Mucosa of rectum (tissue), 2 donors: ENCODE data around the gene LYG1.

ENCODE experiments used
- H3K27ac ChIP-seq, 2 donors: one replicate each; pipeline ENCODE4 v1.7.0; 2013; ENCODE audit warnings: inconsistent platforms in 2 of 2, low read depth in 2 of 2, low read length in 2 of 2
- H3K27me3 ChIP-seq, 2 donors: one replicate each; pipeline ENCODE4 v1.7.0; 2013; ENCODE audit warnings: low read length in 2 of 2; ENCODE audit not compliant: control insufficient read depth in 2 of 2, insufficient read depth in 2 of 2
- H3K36me3 ChIP-seq, 2 donors: one replicate each; pipeline ENCODE4 v1.7.0; 2013; ENCODE audit warnings: low read length in 2 of 2; ENCODE audit not compliant: control insufficient read depth in 2 of 2, insufficient read depth in 2 of 2
- H3K4me1 ChIP-seq, 2 donors: one replicate each; pipeline ENCODE4 v1.7.0; 2013; ENCODE audit warnings: low read length in 2 of 2, mild to moderate bottlenecking in 1 of 2; ENCODE audit not compliant: control insufficient read depth in 2 of 2, insufficient read depth in 2 of 2
- H3K4me3 ChIP-seq, 2 donors: one replicate each; pipeline ENCODE4 v1.7.0; 2013; ENCODE audit warnings: low read length in 2 of 2
- H3K9ac ChIP-seq, 2 donors: one replicate each; pipeline ENCODE4 v1.7.0; 2013; ENCODE audit warnings: low read length in 2 of 2, low read depth in 1 of 2, mild to moderate bottlenecking in 1 of 2
- H3K9me3 ChIP-seq, 2 donors: one replicate each; pipeline ENCODE4 v1.7.0; 2013; ENCODE audit warnings: low read length in 2 of 2; ENCODE audit not compliant: control insufficient read depth in 2 of 2
- donor health status: healthy.
- donor health status: Normal muscosa, but diverticular disease.

LYG1 gene

DNA sequence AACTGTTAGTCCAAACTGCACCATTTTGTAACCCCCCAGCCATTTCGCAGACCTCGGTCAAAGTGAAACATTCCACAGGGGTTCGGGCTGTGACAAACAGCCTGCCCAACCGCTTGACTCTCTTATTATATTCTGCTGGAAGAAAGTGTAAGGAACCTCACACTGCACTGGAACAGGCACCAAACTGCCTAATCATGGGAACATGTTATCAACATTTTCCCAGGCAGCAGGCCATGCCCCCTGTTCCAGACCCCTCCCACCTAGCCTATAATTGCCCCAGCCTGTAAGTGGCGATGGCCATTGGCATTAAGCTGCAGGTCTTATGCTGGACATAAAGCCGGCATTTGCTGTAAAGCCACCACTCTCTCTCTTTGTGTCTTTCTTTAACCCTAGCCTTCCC, 62.4 kb downstream of the LYG1 start:
- no peaks in the 10 kb centered on the region for H3K4me1 ChIP-seq
- H3K27me3 ChIP-seq: no peaks in the 10 kb centered on the region
- no peaks in the 10 kb centered on the region for H3K9me3 ChIP-seq
- no peaks in the 10 kb centered on the region for H3K36me3 ChIP-seq
- no peak overlapping the region for H3K9ac ChIP-seq
- no peak overlapping the region for H3K4me3 ChIP-seq
- no peak overlapping the region for H3K27ac ChIP-seq
